Heart left ventricle (tissue), 13 donors: ENCODE data around the gene SBK3.

Source experiments
- CTCF ChIP-seq, 12 donors: fragments of 200-600 bp; sonication (generic) in 4 of 12; IDR thresholded peaks; one replicate each; pipeline versions ENCODE4 v1.5.0 to v1.8.0; 2018 to 2022; ENCODE audit warnings: antibody characterized with exemption in 12 of 12, mild to moderate bottlenecking in 5 of 12
- POLR2A ChIP-seq, 2 donors: fragments of 450-650 bp; IDR thresholded peaks; one replicate each; pipeline ENCODE4 v1.6.1; 2017; ENCODE audit warnings: antibody characterized with exemption in 2 of 2, mild to moderate bottlenecking in 2 of 2, moderate library complexity in 2 of 2
- donor health status: ischemic (EF 13 %, LVEDD 7.1; RV severe dilation, severe dysfunction).
- donor health status: DM: no; HTN: yes; CAD: no.
- donor health status: DM: no; HTN: no; CAD: no.
- donor health status: ischemic (EF 25% LVEDD 6.9; RV normal size, moderate dysfunction).
- donor health status: ischemic (EF 25% LVEDD 5.7; RV mildly dilated, moderate dysfunction).
- donor health status: ischemic (EF 35%, LVEDD 5.7; RV mildly dilated, moderate dysfunction).
- donor health status: nonischemic (EF 11% LVEDD 7.7; RV severe dilation, severe dysfunction).
- donor health status: DM: yes; HTN: yes; CAD: no.
- donor health status: PGD.
- donor health status: ischemic (EF 29% LVEDD 5.4; RV normal size, mild dysfunction).
- donor health status: nonischemic (EF 23%, LVEDD 6.1; RV moderate dilation, normal function).

- TF ChIP-seq CTCF (IDR thresholded peaks at IDR 0.05): no peak
- TF ChIP-seq POLR2A (IDR thresholded peaks at IDR 0.05): no peak
These were observed 52.9 kb downstream of the SBK3 start for GRCh38 chr19:55492362-55492944.
